GM21515 (cell line): ENCODE data around the gene UBASH3A.
A peak's percentile ranks its signal among the peaks of the same experiment; 100 is the strongest.

ENCODE experiments used
- ATAC-seq: cut with Tn5 transposase; IDR thresholded peaks from one replicate; pipeline ENCODE4 v1.9.1; 2021; ENCODE audit not compliant: unreplicated experiment

UBASH3A gene

DNA sequence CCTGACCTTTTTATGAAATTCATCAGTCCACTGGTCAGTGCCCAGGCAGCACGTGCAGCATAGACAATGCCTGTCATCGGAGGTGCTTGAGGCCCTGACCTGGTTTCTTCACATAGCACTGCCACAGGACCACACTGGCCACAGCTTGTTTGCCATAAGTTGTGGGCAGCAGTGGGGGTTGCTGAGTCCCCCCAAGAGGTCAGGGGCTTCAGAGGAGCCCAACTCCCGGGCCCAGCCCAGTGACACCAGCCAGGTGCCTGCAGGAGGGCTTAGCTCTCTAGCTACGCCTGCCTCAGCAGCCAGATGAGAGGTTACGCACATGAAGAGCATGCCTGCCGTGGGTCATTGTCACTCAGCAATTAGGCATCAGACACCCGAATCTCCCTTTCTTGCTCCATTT, 41.6 kb downstream of the UBASH3A start:
- no peak for ATAC-seq

DNA sequence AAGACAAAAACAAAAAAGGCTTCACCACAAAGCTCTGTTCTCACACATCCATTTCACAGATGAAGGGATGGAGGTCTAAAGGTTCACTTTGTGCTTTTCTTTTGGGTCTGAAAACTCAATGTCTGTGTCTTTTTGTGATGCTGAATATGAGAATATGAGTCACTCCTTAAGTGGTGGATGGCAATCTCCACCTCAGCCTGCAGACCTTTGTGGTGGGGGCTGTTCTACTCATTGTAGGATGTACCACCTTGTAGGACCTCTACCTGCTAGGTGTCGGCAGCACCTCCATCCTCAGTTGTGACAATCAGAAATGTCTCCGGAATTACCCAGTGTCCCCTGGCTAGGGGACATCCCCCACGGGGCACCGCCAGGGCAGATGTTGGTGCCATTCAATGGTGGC, 42.8 kb downstream of the UBASH3A start:
- no peak for ATAC-seq

DNA sequence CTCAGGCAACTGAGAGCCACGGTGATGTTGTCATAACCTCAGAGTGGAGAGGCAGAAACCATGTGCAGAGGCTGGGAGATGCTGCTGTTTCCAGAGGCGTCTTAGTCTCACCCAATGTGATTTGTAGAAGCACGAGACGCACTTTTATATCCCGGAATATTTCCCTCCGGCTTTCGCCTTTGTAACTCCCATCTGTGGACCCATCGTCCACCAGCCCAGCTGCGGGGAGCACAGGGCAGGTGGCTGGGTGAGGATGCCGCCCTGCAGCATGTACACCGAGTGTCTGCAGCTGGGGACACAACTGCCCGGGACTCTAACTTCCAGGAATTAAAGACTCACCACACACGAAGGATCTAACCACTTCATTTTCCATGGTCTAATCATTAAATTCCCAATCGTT, 43.5 kb downstream of the UBASH3A start:
- ATAC-seq = no peak

- no peak for ATAC-seq
Observed at GRCh38 chr21:42447732-42448131, 44.0 kb downstream of the UBASH3A start.

GRCh38 chr21:42448686-42449085, 45.0 kb downstream of the UBASH3A start:
- no peak for ATAC-seq

- no peak for ATAC-seq
Observed at GRCh38 chr21:42451941-42452340, 48.2 kb downstream of the UBASH3A start.

- no peak for ATAC-seq
Observed at GRCh38 chr21:42452401-42453223, 48.9 kb downstream of the UBASH3A start.

GRCh38 chr21:42453224-42453985, 49.7 kb downstream of the UBASH3A start:
- no peak for ATAC-seq

DNA sequence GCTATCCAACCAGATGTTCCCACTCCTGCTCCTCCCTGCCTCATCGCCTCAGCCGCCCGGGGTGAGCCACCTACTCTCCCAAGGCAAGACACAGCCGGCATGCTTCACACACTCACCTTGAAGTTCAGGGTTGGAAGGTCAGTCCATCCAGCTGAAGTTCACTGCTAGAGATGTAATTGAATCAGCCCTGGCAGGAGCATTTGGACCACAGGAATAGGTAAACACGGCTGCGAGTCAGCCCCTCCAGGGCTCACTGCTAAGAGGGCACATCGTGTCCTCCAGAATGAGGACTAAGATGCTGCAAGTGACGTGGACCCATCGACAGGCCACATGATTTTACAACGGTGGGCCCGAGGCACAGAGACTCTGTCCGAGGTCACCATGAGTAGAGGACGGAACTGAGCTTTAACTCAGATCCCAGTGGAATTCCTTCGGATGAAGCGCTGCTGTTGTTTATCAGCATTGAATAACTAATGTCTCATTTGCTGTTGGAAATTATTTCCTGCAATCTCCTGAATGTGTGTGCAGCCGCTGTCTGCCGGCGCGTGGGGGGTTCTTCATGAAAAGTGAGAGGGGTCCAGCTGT, 50.4 kb downstream of the UBASH3A start:
- no peak for ATAC-seq

- no peak for ATAC-seq
Observed at GRCh38 chr21:42454786-42455185, 51.1 kb downstream of the UBASH3A start.

DNA sequence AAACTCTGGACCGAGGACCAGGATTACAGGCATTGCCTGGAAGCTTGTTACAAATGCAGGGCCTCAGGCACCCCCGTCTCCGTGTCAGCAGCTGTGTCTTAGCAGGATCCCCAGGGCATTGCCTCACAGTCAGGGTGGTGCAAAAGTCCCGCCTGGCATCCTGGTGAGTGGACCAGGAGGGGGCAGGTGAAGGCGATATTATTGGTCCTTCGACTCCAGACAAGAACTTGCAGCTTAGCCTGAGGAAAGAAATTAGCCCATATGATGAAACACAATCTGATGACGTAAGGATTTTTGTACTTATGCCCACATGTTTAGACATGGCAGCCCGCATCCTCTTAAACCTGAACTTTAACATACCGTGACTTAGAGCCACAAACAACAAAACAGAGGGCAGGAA, 51.5 kb downstream of the UBASH3A start:
- ATAC-seq = no peak

- ATAC-seq = no peak
Observed at GRCh38 chr21:42455754-42456440, 52.2 kb downstream of the UBASH3A start.

DNA sequence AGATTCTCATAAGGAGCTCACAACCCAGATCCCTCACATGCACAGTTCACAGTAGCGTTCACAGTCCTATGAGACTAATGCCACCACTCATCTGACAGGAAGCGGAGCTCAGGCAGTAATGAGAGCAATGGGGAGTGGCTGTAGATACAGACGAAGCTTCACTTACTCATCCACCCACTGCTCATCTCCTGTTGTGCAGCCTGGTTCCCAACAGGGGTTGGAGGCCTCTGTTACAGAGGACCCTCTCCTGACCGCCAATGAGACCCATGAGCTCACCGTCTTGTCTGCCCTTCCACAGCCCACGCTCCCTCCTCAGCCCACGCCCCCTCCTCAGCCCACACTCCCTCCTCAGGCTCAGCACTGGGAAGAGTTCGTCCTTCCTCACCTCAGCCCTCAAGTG, 52.8 kb downstream of the UBASH3A start:
- no peak for ATAC-seq

GRCh38 chr21:42459082-42459460, 55.4 kb downstream of the UBASH3A start:
- ATAC-seq = no peak

- ATAC-seq = no peak
Observed at GRCh38 chr21:42459546-42460215, 56.0 kb downstream of the UBASH3A start.

DNA sequence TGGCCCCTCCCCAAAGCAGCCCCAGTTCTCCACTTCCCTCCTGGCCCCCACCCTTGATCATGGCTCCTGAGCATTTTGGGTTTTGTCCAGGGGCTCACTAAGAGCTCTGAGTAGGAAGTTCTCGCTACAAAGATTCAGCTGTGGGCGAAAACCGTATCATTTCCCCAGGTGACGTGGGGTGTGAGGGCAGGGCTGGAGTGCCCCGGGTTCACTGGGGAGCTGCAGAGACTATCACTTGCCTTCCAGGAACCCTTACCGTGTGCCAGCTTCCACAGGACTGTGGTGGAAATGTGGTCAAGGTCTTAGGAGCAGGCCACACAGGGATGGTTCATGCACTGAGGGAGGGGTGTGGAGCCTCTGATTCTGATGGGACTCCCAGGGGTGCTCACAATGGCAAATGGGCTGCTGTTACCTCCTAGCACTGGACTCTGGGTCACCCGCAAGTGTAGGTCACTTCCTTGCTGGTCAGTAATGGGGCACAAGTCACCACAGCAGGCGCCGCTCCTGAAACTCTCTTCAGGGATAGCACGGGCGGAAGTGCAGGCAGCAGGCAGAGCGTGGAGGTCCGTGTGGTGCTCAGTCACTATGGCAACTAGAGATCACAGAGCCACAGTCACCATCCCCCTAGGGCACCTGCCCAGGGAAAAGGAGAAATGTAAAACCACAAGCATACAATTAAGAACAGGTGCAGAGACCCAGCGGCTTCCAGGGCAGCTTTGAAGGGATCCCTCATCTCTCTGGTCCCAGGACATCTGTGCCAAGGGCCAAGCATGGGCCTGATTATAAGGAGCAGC, 56.9 kb downstream of the UBASH3A start:
- peak; percentile 50 for ATAC-seq

DNA sequence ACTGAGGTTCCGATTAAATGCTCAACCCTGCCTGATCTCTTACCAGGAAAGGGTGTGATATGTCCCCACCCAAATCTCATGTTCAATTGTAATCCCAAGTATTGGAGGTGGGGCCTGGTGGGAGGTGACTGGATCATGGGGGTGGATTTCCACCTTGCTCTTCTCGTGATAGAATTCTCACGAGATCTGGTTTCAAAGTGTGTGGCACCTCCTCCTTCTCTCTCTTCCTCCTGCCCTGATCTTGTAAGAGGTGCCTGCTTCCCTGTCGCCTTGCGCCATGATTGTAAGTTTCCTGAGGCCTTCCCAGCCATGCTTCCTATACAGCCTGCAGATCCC, 57.5 kb downstream of the UBASH3A start:
- ATAC-seq = no peak

- no peak for ATAC-seq
Observed at GRCh38 chr21:42461881-42462877, 58.5 kb downstream of the UBASH3A start.
